Esophagus squamous epithelium (tissue), 4 donors: ENCODE data around the gene IWS1.

ENCODE experiments used
- CTCF ChIP-seq, 6 experiments: fragments of 450-650 bp in 4 of 6; fragments of 200-600 bp in 2 of 6; sonication (generic) in 2 of 6; IDR thresholded peaks; one replicate each; pipeline ENCODE4 v1.5.1; 2016 to 2019; ENCODE audit warnings: antibody characterized with exemption in 6 of 6, mild to moderate bottlenecking in 4 of 6, moderate library complexity in 4 of 6
- POLR2A ChIP-seq, 4 donors: fragments of 450-650 bp; IDR thresholded peaks; one replicate each; pipeline ENCODE4 v1.6.1; 2017; ENCODE audit warnings: antibody characterized with exemption in 4 of 4, mild to moderate bottlenecking in 4 of 4, moderate library complexity in 3 of 4

GRCh38 chr2:127545189-127545588 lies 18.9 kb upstream of the IWS1 start:
- TF ChIP-seq CTCF (IDR thresholded peaks at IDR 0.05), result no peak
- no peak for TF ChIP-seq POLR2A (IDR thresholded peaks at IDR 0.05)
